Measurements from ENCODE around the gene EVC.

The EVC gene

GRCh38 chr4:5730436-5730835 is 19.4 kb downstream of the EVC start:
- DNase-seq (ENCODE audit: extremely low read depth in 1 of 2, low read depth in 1 of 2), result no peak

- DNase-seq (ENCODE audit: extremely low read depth in 1 of 2, low read depth in 1 of 2), result no peak
Observed at GRCh38 chr4:5730993-5731990, 20.3 kb downstream of the EVC start.

GRCh38 chr4:5732158-5732557 is 21.2 kb downstream of the EVC start:
- DNase-seq (ENCODE audit: extremely low read depth in 1 of 2, low read depth in 1 of 2), result no peak

- DNase-seq (ENCODE audit: extremely low read depth in 1 of 2, low read depth in 1 of 2), result no peak
Observed at GRCh38 chr4:5734853-5735252, 23.9 kb downstream of the EVC start.

DNA sequence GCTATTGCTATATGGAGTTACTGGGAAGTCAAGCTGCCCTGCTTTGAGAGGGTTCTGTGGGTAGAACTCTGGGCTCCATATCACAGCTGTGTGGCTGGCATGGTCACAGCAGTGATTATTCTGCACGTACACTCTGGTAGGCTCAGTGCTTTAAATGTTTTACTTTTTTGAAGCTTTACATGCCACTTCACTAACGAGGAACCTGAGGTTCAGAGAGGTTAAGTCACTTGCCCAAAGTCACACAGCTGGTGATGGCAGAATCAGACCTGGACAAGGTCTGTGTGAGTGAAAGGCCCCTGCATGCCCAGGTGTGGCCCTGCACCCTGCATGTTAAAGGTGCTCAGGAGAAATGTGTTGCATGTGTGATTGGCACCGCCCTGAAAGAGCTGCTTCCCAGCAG is 24.5 kb downstream of the EVC start:
- no peak for DNase-seq (ENCODE audit: extremely low read depth in 1 of 2, low read depth in 1 of 2)

DNA sequence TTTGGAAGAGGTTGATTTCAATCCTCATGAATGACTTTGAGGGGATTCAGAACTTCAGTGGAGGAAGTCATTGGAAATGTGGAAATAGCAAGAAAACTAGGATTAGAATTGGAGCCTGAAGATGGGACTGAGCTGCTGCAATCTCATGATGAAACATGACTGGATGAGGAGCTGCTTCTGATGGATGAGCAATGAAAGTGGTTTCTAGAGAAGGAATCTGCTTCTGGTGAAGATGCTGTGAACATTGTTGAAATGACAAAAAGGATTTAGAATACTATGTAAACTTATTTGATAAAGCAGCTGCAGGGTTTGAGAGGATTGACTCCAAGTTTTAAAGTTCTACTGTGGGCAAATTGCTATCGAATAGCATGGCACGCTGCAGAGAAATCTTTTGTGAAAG is 27.1 kb downstream of the EVC start:
- no peak for DNase-seq (ENCODE audit: extremely low read depth in 1 of 2, low read depth in 1 of 2)

GRCh38 chr4:5742388-5742787 is 31.4 kb downstream of the EVC start:
- DNase-seq (ENCODE audit: extremely low read depth in 1 of 2, low read depth in 1 of 2), result no peak

DNA sequence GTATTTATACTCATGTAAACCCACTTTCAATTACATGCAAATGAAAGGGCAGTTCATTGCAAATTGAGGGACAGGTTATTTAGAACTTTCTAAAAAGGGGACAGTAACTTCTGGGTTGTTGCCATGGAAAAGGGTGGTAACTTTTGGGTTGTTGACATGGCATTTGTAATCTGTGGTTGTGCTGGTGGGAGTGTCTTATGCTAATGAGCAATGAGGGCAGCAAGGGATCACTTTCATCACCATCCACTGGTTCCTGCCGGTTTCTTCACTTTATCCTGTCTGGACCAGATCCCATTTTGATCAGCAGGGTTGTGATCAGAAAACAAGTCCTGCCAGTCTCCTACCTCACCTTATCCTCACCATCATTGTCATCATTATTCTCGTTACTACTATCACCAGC is 32.0 kb downstream of the EVC start:
- DNase-seq (ENCODE audit: extremely low read depth in 1 of 2, low read depth in 1 of 2), result no peak

DNA sequence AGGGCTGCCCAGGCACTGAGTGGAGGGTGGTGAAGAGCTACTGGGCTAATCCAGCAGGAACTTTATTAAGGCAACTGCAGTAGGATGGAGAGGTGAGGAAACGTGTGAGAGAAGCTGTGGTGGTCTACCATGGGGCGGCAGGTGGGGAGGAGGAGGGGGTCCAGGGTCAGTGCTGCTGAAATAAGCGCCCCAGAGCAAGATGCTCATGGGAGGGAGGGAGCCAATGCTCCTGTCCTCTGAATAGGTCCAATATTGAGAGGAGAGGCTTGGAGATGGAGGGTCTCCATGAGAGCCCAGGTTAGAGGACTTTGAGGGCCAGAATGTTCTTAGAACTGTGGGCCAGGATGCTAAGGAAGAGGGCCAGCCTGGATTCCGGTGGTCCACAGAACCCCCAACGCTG is 35.2 kb downstream of the EVC start:
- DNase-seq (ENCODE audit: extremely low read depth in 1 of 2, low read depth in 1 of 2), result no peak

DNA sequence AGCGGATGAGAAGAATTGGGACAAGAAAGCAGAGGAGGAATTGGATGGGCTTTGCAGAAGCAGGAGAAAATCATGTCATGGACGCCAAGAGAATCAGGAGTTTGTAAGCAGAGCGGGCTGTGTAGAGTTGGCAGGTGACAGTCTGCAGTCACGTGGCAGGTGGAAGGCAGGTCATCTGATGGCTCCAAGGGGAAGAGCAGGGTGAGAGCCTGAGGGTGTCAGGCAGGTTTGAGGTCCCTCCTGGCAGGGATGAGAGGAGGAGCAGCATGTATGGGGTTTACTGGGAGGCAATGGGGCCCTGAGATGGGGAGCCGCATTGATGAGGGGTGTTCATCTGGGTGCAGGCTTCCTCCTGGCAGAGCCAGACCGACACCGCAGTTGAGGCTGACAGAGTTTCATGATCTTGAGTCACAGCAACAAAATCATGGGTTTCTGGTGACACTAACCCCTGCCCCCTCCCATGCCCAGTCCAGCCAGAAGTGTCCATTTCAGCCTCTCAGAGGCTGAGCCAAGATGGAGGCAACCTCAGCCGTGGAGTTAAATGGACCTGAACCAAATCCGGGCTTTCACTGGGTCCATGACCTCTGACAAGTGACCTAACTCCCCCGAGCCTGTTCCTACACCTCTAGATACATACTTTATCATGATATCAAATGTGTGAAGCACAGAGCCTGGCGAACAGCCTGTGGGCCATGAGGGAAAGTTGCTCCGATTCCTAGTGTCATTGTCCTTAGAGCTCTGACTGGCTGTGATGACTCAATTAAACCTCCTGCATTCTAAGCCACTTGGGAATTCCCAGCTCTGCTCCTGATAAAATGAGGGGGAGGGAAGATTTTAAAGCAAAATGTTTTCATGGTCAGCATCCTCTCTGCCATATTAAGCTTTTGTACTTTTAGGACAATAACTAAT is 36.1 kb downstream of the EVC start:
- DNase-seq (ENCODE audit: extremely low read depth in 1 of 2, low read depth in 1 of 2), result no peak

- no peak for DNase-seq (ENCODE audit: extremely low read depth in 1 of 2, low read depth in 1 of 2)
Observed at GRCh38 chr4:5747738-5748375, 36.9 kb downstream of the EVC start.

DNA sequence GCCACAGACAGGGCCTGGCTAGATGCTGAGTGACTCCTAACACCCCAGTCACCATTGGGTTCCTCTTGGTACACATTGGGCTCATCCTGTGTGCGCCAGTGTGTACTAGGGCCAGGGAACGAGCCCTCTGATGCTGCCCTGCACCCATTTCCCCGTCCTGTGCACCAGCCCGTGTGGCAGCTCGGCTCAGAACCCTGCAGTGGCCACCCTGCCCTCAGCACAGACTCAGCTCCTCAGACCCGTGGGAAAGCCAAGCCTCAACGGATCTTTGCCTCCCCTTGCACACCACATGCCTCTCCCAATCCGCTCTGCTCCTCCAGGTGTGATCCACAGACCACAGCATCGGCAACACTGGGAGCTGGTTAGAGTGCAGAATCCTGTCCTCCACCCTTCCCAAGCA is 38.6 kb downstream of the EVC start:
- no peak for DNase-seq (ENCODE audit: extremely low read depth in 1 of 2, low read depth in 1 of 2)

DNA sequence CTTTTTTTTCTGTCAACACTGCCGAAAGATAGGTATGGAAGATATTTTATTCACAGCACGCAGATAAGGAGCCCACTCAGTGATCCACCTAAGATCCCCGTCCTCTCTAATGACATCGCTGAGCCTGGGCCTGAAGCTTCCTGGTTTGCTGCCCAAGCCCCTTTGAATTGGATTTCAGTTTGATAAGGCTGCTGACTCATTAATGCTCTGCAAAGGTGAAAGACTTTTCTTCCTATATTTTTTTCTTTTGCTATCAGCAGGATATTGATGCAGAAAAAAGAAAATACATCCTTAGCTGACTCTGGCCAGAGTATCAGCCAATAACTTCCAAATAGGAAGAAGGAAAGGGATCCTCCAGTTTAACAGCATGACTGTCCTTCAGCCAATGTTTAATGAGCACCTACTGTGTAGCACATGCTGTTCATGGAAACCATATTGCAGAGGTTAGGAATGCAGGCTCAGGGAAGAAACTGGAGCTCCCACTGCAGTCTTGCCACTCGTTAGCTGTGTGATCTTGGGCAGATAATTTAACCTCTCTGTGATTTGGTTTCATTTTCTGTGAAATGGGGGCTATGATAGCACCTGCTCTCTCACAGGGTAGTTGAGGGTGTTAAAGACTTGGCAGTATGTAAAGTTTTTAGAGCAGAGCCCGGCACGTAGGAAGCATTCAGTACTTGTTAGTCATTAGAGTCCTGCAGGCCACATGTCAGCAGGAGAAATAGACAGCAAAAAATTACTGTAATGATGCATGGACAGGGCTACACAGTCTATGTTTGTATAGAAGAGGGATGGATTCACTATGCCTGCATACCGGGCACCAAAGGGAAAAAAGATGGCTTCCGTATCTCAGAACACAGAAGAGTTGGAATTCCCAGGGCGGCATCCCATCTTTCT is 39.3 kb downstream of the EVC start:
- DNase-seq (ENCODE audit: extremely low read depth in 1 of 2, low read depth in 1 of 2), result no peak

GRCh38 chr4:5750946-5751665 is 40.1 kb downstream of the EVC start:
- no peak for DNase-seq (ENCODE audit: extremely low read depth in 1 of 2, low read depth in 1 of 2)

DNA sequence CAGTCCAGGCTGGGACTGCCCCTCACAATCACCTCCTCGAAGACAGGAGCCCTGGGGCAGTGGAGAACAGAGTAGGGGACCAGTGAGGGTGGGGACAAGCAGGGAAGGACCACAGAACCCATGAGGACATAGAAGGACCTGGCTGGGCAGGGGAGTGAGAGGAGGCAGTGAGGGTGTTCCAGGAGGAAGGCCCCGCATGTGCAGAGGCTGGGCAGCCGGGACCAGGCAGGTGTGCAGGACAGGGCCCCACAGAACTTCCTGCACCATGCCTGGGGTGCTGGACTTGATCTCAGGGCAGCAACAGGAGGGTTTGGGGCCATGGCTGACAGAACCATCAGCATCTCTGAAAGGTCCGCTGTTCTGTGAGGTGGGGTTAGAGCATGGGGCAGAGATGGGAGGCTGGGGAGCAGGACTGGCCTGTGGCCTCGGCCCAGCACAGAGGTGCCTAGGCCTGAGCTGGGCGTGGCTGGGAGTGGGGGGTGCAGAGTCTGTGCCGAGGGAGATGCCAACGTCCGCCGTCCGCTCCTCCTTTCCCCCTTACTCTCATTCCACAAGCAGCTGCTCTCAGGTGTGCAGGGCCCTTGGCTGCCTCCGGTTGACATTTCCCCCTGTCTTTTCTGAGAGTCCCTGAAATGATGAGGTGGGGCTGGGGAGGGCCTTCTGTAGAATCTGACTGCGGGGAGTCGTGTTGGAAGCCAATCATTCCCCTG is 40.8 kb downstream of the EVC start:
- DNase-seq (ENCODE audit: extremely low read depth in 1 of 2, low read depth in 1 of 2), result no peak

DNA sequence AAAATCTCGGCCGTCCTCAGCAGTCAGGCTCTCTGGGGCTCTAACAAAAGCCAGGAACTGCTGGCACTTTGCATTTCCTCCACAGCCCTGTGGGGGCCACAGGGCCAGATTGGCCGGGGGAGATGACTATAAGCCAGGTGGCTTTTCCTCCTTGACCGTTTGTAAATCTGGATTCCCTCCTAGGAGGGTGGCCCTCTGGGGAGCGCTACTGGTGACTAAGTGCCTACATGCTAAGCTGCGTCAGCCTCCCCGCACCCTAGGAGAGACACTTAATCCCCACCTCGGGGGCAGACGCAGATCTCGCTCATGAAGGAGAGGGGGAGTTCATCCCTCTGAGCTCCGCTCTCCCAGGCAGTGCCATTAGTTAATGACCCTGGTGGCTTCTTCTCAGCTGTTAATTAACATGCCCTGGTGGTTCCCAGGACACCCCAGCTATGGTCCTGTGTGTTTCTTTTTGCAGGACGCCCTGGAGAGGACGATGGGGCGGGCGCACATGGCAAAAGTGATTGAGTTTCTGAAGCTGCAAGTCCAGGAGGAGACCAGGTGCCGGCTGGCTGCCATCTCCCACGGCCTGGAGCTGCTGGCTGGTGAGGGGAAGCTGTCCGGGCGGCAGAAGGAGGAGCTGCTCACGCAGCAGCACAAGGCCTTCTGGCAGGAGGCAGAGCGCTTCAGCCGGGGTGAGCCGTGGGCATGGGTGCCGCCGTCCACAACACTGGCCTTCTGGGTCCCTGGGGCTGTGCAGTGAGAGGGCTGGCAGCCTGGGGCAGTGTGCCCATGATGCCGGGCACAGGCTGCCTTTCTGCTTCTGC is 41.6 kb downstream of the EVC start:
- DNase-seq (ENCODE audit: extremely low read depth in 1 of 2, low read depth in 1 of 2), result no peak

GRCh38 chr4:5753366-5753765 is 42.4 kb downstream of the EVC start:
- no peak for DNase-seq (ENCODE audit: extremely low read depth in 1 of 2, low read depth in 1 of 2)

Measured in activated CD8-positive, alpha-beta memory T cell treated with anti-CD3 and anti-CD28 coated beads for 1 hour (primary cell).